GM19463 (cell line): ENCODE data around the gene C10orf105.

Experiments used
- ATAC-seq: cut with Tn5 transposase; IDR thresholded peaks from one replicate; pipeline ENCODE4 v1.9.1; 2021; ENCODE audit warnings: mild to moderate bottlenecking, moderate library complexity; ENCODE audit not compliant: unreplicated experiment

The C10orf105 gene

GRCh38 chr10:71679425-71679824 is 40.2 kb downstream of the C10orf105 start:
- ATAC-seq: no peak

- no peak for ATAC-seq
Observed at GRCh38 chr10:71678057-71678805, 41.3 kb downstream of the C10orf105 start.

DNA sequence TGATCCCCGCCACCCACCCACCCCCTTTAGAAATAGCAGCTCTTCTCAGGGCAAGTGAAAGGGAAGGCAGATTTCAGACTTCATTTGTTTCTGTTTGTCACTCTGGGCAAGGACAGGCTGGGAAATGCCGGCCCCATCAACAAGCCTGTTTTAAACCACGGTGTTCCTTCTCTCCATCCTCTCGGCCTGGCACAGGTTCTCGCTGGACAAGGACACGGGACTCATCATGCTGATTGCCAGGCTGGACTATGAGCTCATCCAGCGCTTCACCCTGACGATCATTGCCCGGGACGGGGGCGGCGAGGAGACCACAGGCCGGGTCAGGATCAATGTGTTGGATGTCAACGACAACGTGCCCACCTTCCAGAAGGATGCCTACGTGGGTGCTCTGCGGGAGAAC is 42.3 kb downstream of the C10orf105 start:
- ATAC-seq: no peak

DNA sequence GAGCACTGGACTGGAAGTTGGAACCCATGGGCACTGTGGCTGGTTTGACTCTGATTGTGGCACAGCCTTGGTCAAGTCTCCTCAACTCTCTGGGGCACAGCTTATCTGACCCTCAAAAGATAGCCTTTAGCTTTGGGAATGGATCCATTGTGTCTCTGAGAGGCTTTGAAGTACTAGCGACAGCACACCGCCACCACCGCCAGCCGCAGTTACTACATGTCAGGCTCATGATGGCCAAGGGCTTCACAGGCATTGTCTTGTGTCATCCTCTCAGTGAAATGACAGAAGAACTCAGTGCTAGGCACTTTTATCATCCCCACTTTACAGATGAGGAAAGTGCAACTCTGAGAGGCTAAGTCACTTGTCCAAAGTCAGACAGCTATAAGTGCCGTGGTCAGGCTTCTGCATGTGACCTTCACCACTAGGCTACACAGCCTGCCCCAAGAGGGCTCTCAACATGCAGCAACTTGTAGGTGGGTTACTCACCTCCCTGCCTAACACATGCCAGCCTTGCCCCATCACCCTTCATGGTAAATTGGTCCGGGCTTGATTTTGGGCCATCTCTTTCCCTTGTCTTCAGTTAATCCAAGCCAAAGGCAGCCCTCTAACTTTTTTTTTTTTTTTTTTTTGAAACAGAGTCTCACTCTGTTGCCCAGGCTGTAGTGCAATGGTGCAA is 44.1 kb downstream of the C10orf105 start:
- no peak for ATAC-seq

DNA sequence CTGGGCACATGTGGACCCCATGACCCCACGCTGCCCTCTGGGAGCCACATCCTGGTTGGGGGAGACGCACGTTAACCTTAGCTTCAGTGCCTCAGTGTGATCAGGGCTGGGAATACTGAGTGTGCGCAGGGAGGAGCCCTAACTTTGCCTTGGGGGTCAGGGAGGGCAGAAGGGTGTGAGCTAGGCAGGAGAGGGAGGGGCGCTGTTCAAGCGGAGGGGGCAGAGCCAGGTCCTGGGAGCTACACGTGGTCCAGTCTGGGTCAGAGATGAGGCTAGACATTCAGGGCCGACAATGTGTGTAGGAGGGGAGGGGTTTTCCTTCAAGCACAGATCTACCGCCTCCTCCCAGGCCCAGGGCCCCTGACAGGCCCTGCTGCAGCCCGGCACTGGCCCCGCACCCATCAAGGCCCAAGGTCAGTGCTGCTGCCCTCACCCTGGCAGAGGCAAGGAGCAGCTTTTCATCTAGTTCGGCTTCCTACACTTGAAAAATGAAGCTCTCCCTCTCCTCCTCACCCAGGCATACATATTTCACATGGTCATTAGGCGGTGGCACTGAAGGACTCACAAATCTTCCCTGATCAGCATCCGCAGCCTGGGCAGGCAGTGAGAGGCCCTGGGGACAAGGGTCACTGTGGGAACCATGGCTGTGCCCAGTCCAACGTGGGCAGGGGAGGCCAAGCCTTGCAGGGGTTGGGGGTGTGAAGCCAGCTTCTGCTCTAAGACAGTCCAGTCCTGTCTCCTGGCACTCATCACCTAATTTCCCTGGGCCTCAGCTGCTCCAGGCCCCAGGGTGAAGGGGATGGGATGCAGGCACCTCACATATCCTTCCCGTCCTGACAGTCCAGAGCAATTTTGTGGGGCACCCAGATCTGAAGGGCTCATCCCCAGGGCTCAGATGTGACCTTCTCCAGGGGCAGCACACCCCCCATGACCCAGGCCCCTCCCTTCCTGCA is 47.3 kb downstream of the C10orf105 start:
- no peak for ATAC-seq

- no peak for ATAC-seq
Observed at GRCh38 chr10:71667387-71667752, 52.2 kb downstream of the C10orf105 start.

DNA sequence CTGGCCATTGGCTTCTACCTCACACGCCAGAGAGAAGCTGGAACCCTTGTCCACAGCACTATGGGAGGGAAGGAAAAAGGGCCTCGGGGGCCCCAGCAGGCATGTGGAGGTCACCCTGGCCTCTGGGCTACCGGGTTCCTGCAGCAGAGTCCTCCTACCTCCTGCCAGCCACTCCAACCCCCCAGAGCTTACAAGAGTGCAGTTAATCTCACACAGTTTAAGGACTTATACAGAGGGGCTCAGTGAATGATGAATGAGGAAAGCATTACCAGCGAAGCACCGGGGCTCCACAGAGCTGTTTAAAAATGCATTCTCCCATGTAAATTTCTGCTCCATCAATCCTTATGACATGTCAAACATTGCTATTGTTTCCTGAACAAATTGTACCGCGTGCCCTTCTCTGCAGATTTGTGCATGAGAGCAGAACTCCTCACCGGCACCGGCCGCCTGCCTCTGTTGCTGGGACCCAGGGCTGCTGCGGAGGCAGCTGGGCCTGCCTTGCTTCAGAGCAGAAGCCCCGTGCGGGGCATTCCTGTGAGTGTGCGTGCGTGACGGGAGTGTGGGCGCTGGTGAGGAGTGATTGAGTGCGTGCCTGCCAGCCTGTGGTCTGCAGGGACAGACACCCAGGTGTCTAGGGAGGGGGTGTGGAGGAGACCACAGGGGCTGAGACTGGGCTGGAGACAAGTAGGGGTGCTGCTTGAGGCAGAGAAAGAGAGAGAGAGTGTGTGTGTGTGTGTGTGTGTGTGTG is 52.8 kb downstream of the C10orf105 start:
- ATAC-seq: no peak

DNA sequence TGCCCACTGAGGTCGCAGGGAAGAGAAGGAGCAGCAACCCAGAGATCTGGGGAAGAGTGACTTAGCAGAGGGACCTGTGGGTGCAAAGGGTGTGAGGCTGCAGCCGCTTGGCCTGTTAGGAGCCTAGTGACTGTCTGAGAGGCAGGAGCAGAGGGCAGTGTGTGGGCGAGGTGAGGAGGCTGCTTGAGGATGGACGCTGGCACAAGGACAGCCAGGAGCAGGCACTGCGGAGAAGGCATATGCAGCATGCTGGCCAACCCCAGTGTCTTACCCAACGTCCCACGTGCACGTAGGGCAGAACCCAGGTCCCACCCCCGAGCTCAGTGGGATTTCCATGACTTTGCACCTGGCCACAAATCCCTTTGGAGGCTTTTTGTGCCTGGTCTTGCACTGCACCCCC is 54.1 kb downstream of the C10orf105 start:
- ATAC-seq: no peak

GRCh38 chr10:71664585-71664984 is 55.0 kb downstream of the C10orf105 start:
- ATAC-seq: no peak

GRCh38 chr10:71663311-71663710 is 56.3 kb downstream of the C10orf105 start:
- no peak for ATAC-seq

DNA sequence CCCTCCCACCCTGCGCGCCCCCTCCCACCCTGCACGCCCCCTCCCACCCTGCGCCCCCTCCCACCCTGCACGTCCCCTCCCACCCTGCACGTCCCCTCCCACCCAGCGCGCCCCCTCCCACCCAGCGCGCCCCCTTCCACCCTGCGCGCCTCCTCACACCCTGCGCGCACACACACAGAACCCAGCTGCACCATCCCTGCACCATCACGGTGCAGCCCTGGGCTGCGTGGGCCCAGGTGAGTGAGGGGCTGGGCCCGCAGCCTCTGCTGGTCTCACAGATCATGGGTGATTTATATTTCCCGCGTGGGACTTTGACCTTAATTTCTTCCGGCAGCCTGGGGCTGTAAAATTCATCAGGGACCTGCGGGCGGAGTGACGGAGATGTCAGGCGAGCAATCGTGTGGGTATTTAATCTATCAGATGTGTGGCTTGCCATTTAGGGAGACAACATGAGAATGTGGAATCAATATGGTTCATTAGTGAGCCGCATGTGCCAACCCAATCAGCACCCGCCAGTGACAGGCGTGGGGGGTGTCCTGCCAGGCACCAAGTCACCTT is 57.7 kb downstream of the C10orf105 start:
- ATAC-seq: no peak
